WTC11 (cell line): ENCODE data around the gene C17orf75. TPM values are rescaled to one million over a fixed set of nuclear protein-coding genes. Genes with fewer than 3 reads are reported as not detected.

ENCODE experiments used
- ATAC-seq: fragments of 200-7000 bp; cut with Tn5 transposase; 2 replicates; pipeline ENCODE4 v1.10.0; 2021; ENCODE audit warnings: mild to moderate bottlenecking, moderate library complexity
- CTCF ChIA-PET: fragments of 300-600 bp; sonication (Branson Sonifier 250); formaldehyde crosslinking; loops from one replicate; lab custom pipeline; 2021; ENCODE audit warnings: antibody characterized with exemption; lab: Charles Lee
- POLR2A ChIA-PET: fragments of 350-600 bp; sonication (Branson Sonifier 250); formaldehyde crosslinking; loops from one replicate; lab custom pipeline; 2021; ENCODE audit warnings: antibody characterized with exemption; lab: Charles Lee
- DNase-seq: peaks from one replicate; pipeline ENCODE4 v3.0.0; 2021; ENCODE audit warnings: low spot score
- H3K27ac Mint-ChIP-seq: 2 replicates; pipeline ENCODE4 v1.8.0; 2021; ENCODE audit warnings: mixed read lengths
- H3K27me3 Mint-ChIP-seq: 2 replicates; pipeline ENCODE4 v1.8.0; 2021; ENCODE audit warnings: low read depth, mild to moderate bottlenecking, moderate library complexity, mixed read lengths
- H3K36me3 Mint-ChIP-seq: 2 replicates; pipeline ENCODE4 v1.8.0; 2021; ENCODE audit warnings: mixed read lengths
- H3K4me1 Mint-ChIP-seq: 2 replicates; pipeline ENCODE4 v1.8.0; 2022; ENCODE audit warnings: mixed read lengths
- H3K4me3 Mint-ChIP-seq: 2 replicates; pipeline ENCODE4 v1.8.0; 2021; ENCODE audit warnings: mild to moderate bottlenecking, moderate library complexity, mixed read lengths
- H3K9me3 Mint-ChIP-seq: 2 replicates; pipeline ENCODE4 v1.8.0; 2021; ENCODE audit warnings: mixed read lengths
- ZNF121 ChIP-seq: sonication (generic); formaldehyde crosslinking; IDR thresholded peaks from 2 replicates; pipeline ENCODE4 v1.8.0; 2023; ENCODE audit warnings: missing genetic modification reagents
- microRNA-seq: library from miRNA; unstranded; fragments of <30 nt; microRNA quantifications from one replicate; pipeline ENCODE4 v1.2.0, GENCODE V29; 2022; ENCODE audit warnings: borderline number of aligned reads
- total RNA-seq: library from RNA; stranded (reverse); gene quantifications from 3 replicates; pipeline ENCODE4 v1.2.3, GENCODE V29; 2021
- TF ChIP-seq, protein P1 (sequence below): fragments of 250-450 bp; sonication (Bioruptor Pico); IDR thresholded peaks from 2 replicates; pipeline ENCODE4 v1.9.0; 2021; ENCODE audit warnings: mild to moderate bottlenecking

C17orf75 gene
- total RNA-seq, 1 experiment from 2014 or later, result 35.5 TPM

DNA sequence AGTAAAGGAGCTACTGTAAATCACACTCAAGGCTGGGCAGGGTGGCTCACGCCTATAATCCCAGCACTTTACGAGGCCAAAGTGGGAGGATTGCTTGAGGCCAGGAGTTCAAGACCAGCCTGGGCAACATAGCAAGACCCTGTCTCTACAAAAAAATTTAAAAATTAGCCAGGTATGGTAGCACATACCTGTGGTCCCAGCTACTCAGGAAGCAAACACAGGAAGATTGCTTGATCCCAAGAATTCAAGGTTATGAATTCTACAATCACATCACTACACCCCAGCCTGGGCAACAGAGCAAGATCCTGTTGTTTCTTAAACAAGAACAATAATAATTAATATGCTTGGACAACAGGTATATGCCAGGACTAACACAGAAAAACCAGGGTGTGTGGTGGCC is 63.2 kb downstream of the C17orf75 start:
- CTCF ChIA-PET, result interaction anchor here (0.9 to 3.7 kb wide), 2 partner anchors 12 to 24 kb away, joined by 3 to 23 read pairs; partner anchors contain the start of gene RHBDL3
- H3K27ac Mint-ChIP-seq, result no peak overlapping the region
- peaks cover 6% of the 10 kb centered on the region for H3K27me3 Mint-ChIP-seq
- peak; percentile 86 for TF ChIP-seq ZNF121
- TF ChIP-seq, protein P1, sequence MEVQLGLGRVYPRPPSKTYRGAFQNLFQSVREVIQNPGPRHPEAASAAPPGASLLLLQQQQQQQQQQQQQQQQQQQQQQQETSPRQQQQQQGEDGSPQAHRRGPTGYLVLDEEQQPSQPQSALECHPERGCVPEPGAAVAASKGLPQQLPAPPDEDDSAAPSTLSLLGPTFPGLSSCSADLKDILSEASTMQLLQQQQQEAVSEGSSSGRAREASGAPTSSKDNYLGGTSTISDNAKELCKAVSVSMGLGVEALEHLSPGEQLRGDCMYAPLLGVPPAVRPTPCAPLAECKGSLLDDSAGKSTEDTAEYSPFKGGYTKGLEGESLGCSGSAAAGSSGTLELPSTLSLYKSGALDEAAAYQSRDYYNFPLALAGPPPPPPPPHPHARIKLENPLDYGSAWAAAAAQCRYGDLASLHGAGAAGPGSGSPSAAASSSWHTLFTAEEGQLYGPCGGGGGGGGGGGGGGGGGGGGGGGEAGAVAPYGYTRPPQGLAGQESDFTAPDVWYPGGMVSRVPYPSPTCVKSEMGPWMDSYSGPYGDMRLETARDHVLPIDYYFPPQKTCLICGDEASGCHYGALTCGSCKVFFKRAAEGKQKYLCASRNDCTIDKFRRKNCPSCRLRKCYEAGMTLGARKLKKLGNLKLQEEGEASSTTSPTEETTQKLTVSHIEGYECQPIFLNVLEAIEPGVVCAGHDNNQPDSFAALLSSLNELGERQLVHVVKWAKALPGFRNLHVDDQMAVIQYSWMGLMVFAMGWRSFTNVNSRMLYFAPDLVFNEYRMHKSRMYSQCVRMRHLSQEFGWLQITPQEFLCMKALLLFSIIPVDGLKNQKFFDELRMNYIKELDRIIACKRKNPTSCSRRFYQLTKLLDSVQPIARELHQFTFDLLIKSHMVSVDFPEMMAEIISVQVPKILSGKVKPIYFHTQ (CRISPR knock-in tag), result no peak
- TF ChIP-seq, all 79 proteins: peak for 1
- Mint-ChIP-seq H3K36me3 (no peaks in the 10 kb centered on the region), H3K4me3 (no peak overlapping the region), H3K4me1 (peaks cover 66% of the 10 kb centered on the region), H3K9me3 (no peaks in the 10 kb centered on the region)
- ATAC-seq (no peak), DNase-seq (no peak)
- POLR2A ChIA-PET, result no interaction called here

Small RNA genes within 50 kb of the gene (microRNA-seq; reads per million reads assigned to microRNA genes)
- gene MIR632, result not detected

Other genes with a start within 250 kb of the C17orf75 start
- 28.9 to 32.8 TPM (median 32.4 TPM) in 3 replicates for gene RHOT1, start 199.7 kb downstream of the C17orf75 start, total RNA-seq
- 11.3 to 13.2 TPM (median 11.6 TPM) in 3 replicates for gene RHBDL3, start 76.3 kb downstream of the C17orf75 start, total RNA-seq
- 188 to 223 TPM (median 201 TPM) in 3 replicates for gene ZNF207, start 8.0 kb upstream of the C17orf75 start, total RNA-seq
- gene PSMD11, start 102.3 kb upstream of the C17orf75 start, total RNA-seq, result 133 to 155 TPM (median 146 TPM) in 3 replicates
- 9.0 to 9.9 TPM (median 9.2 TPM) in 3 replicates for gene CDK5R1, start 144.8 kb upstream of the C17orf75 start, total RNA-seq